ENCODE measurements around the gene KREMEN1. TPM values are rescaled to one million over a fixed set of nuclear protein-coding genes. Genes with fewer than 3 reads are reported as not detected.

KREMEN1 gene
- total RNA-seq, 1 experiment from 2014 or later: 2.2 TPM

DNA sequence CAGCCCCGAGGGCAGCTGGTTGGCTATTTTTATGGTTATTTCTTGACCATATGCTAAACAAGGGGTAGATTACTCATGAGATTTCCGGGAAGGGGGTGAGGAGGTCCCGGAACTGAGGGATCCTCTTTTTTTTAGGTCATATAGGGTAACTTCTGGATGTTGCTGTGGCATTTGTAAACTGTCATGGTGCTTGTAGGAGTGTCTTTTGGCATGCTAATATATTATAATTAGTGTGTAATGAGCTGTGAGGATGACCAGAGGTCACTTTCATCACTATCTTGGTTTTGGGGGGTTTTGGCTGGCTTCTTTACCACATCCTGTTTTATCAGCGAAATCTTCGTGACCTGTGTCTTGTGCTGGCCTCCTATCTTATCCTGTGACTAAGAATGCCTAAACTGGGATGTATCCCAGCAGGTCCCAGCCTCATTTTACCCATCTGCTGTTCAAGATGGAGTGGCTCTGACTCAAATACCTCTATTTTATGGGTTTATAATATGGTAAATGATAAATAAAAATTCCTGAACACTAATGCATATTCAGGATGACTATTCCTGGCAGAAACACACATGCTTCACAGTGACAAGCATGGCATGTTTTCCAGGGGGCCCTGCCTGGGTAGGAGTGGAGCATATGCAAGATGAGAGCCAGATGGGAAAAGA lies 11.2 kb downstream of the KREMEN1 start:
- ChIA-PET POLR2A (no interaction called here), CTCF (no interaction called here)
- no peaks in the 10 kb centered on the region for H3K4me1 ChIP-seq (ENCODE audit: control insufficient read depth, insufficient read depth, low read length)
- H3K4me3 ChIP-seq (ENCODE audit: low read depth in 2 of 2, low read length in 2 of 2): no peak overlapping the region
- no TSS peak for BruUV-seq (replicated peaks)
- intact Hi-C loops (cut with micrococcal nuclease; ENCODE audit: unreplicated experiment): no loop called here
- TF ChIP-seq SIN3A (IDR thresholded peaks at IDR 0.05; ENCODE audit: borderline replicate concordance, insufficient read depth, low read depth, low read length) (no peak), POLR2AphosphoS5 (IDR thresholded peaks at IDR 0.05; ENCODE audit: low read depth, low read length) (no peak), TCF7L2 (IDR thresholded peaks at IDR 0.05; ENCODE audit: low read depth, low read length) (no peak)
- TF ChIP-seq, protein P1, sequence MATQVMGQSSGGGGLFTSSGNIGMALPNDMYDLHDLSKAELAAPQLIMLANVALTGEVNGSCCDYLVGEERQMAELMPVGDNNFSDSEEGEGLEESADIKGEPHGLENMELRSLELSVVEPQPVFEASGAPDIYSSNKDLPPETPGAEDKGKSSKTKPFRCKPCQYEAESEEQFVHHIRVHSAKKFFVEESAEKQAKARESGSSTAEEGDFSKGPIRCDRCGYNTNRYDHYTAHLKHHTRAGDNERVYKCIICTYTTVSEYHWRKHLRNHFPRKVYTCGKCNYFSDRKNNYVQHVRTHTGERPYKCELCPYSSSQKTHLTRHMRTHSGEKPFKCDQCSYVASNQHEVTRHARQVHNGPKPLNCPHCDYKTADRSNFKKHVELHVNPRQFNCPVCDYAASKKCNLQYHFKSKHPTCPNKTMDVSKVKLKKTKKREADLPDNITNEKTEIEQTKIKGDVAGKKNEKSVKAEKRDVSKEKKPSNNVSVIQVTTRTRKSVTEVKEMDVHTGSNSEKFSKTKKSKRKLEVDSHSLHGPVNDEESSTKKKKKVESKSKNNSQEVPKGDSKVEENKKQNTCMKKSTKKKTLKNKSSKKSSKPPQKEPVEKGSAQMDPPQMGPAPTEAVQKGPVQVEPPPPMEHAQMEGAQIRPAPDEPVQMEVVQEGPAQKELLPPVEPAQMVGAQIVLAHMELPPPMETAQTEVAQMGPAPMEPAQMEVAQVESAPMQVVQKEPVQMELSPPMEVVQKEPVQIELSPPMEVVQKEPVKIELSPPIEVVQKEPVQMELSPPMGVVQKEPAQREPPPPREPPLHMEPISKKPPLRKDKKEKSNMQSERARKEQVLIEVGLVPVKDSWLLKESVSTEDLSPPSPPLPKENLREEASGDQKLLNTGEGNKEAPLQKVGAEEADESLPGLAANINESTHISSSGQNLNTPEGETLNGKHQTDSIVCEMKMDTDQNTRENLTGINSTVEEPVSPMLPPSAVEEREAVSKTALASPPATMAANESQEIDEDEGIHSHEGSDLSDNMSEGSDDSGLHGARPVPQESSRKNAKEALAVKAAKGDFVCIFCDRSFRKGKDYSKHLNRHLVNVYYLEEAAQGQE (IDR thresholded peaks at IDR 0.05; ENCODE audit: insufficient read depth in 1 of 2, low read depth in 2 of 2, low read length in 1 of 2): no peak
- TF ChIP-seq, protein P2, sequence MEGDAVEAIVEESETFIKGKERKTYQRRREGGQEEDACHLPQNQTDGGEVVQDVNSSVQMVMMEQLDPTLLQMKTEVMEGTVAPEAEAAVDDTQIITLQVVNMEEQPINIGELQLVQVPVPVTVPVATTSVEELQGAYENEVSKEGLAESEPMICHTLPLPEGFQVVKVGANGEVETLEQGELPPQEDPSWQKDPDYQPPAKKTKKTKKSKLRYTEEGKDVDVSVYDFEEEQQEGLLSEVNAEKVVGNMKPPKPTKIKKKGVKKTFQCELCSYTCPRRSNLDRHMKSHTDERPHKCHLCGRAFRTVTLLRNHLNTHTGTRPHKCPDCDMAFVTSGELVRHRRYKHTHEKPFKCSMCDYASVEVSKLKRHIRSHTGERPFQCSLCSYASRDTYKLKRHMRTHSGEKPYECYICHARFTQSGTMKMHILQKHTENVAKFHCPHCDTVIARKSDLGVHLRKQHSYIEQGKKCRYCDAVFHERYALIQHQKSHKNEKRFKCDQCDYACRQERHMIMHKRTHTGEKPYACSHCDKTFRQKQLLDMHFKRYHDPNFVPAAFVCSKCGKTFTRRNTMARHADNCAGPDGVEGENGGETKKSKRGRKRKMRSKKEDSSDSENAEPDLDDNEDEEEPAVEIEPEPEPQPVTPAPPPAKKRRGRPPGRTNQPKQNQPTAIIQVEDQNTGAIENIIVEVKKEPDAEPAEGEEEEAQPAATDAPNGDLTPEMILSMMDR (IDR thresholded peaks at IDR 0.05): no peak
- no peaks in the 10 kb centered on the region for H3K9me3 ChIP-seq (ENCODE audit: control insufficient read depth, insufficient read depth, low read depth, low read length)
- DNase-seq (ENCODE audit: low read depth, low spot score) (no peak), ATAC-seq (no peak)
- in situ Hi-C loops (cut with HindIII; ENCODE audit: low pct_unique_long_range_greater_than_20kb, low sequenced_read_pairs): no loop called here
- no peaks in the 10 kb centered on the region for H3K36me3 ChIP-seq (ENCODE audit: control insufficient read depth, insufficient read depth, low read length)
- H3K27me3 ChIP-seq (ENCODE audit: control insufficient read depth, insufficient read depth, low read length): no peaks in the 10 kb centered on the region
- H3K27ac ChIP-seq (ENCODE audit: low read length): no peak overlapping the region

DNA sequence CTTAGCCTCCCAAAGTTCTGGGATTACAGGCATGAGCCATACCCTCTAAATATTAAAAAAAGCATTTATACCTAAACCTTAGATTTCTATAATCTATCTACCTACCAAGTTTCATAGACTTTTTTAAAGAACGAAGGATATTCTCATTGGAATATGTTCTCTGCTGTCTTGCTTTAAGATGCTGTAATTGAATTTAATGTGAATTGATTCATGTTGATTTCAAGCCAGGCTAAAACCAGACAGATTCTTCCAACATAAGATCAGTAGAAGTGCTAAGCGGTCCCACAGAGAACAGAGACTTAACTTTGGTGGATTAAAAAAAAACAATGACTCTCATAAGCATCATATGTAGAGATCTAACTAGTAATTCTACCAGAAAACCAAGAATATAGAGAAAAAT lies 14.2 kb downstream of the KREMEN1 start:
- no peaks in the 10 kb centered on the region for H3K4me1 ChIP-seq (ENCODE audit: control insufficient read depth, insufficient read depth, low read length)
- ChIA-PET CTCF (no interaction called here), POLR2A (no interaction called here)
- BruUV-seq (replicated peaks): no TSS peak
- ATAC-seq (no peak), DNase-seq (ENCODE audit: low read depth, low spot score) (no peak)
- H3K27ac ChIP-seq (ENCODE audit: low read length): no peak overlapping the region
- no peaks in the 10 kb centered on the region for H3K9me3 ChIP-seq (ENCODE audit: control insufficient read depth, insufficient read depth, low read depth, low read length)
- H3K36me3 ChIP-seq (ENCODE audit: control insufficient read depth, insufficient read depth, low read length): no peaks in the 10 kb centered on the region
- intact Hi-C loops (cut with micrococcal nuclease; ENCODE audit: unreplicated experiment): no loop called here
- in situ Hi-C loops (cut with HindIII; ENCODE audit: low pct_unique_long_range_greater_than_20kb, low sequenced_read_pairs): no loop called here
- no peak overlapping the region for H3K4me3 ChIP-seq (ENCODE audit: low read depth in 2 of 2, low read length in 2 of 2)
- H3K27me3 ChIP-seq (ENCODE audit: control insufficient read depth, insufficient read depth, low read length): no peaks in the 10 kb centered on the region
- TF ChIP-seq, protein P2 (IDR thresholded peaks at IDR 0.05): no peak
- TF ChIP-seq SIN3A (IDR thresholded peaks at IDR 0.05; ENCODE audit: borderline replicate concordance, insufficient read depth, low read depth, low read length): no peak
- no peak for TF ChIP-seq POLR2AphosphoS5 (IDR thresholded peaks at IDR 0.05; ENCODE audit: low read depth, low read length)
- TF ChIP-seq, protein P1 (IDR thresholded peaks at IDR 0.05; ENCODE audit: insufficient read depth in 1 of 2, low read depth in 2 of 2, low read length in 1 of 2): no peak
- TF ChIP-seq TCF7L2 (IDR thresholded peaks at IDR 0.05; ENCODE audit: low read depth, low read length): no peak
